ENCODE results near the gene TMEM220. TPM values are rescaled to one million over a fixed set of nuclear protein-coding genes. Genes with fewer than 3 reads are reported as not detected.
A peak's percentile ranks its signal among the peaks of the same experiment; 100 is the strongest.

Gene TMEM220
- polyA plus RNA-seq, 1 of the 3 experiments (the other 2 are of a cell fraction), result 2.7 TPM

DNA sequence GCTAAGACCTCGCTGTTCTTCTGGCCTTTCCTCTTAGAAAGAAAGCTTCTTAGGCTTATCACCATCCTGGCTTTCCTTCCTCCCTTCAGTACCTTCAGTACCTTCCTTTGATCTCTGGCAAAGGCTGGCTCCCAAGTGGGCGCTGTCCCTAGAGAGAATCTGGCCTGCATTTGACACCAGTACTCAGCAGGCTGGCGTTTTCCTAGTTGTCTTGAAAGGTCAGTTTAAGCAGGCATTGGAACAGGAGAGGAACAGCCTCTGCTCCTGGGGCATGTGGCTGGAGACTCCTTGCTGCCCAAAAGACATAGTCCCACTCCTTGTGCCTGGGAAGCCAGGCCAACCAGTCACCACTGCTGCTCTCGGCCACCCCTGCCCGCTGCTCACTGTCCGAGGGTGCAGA lies 40.0 kb upstream of the TMEM220 start (continued):
- TF ChIP-seq, protein P1, sequence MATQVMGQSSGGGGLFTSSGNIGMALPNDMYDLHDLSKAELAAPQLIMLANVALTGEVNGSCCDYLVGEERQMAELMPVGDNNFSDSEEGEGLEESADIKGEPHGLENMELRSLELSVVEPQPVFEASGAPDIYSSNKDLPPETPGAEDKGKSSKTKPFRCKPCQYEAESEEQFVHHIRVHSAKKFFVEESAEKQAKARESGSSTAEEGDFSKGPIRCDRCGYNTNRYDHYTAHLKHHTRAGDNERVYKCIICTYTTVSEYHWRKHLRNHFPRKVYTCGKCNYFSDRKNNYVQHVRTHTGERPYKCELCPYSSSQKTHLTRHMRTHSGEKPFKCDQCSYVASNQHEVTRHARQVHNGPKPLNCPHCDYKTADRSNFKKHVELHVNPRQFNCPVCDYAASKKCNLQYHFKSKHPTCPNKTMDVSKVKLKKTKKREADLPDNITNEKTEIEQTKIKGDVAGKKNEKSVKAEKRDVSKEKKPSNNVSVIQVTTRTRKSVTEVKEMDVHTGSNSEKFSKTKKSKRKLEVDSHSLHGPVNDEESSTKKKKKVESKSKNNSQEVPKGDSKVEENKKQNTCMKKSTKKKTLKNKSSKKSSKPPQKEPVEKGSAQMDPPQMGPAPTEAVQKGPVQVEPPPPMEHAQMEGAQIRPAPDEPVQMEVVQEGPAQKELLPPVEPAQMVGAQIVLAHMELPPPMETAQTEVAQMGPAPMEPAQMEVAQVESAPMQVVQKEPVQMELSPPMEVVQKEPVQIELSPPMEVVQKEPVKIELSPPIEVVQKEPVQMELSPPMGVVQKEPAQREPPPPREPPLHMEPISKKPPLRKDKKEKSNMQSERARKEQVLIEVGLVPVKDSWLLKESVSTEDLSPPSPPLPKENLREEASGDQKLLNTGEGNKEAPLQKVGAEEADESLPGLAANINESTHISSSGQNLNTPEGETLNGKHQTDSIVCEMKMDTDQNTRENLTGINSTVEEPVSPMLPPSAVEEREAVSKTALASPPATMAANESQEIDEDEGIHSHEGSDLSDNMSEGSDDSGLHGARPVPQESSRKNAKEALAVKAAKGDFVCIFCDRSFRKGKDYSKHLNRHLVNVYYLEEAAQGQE (IDR thresholded peaks at IDR 0.05; ENCODE audit: low read depth, low read length), result no peak
- TF ChIP-seq IRF3 (IDR thresholded peaks at IDR 0.05; ENCODE audit: low read depth, low read length) (no peak), ELF1 (IDR thresholded peaks at IDR 0.05) (no peak), FOXM1 (IDR thresholded peaks at IDR 0.05; ENCODE audit: low read depth) (no peak), MEF2A (IDR thresholded peaks at IDR 0.05; ENCODE audit: borderline replicate concordance, low read depth) (no peak), GABPA (IDR thresholded peaks at IDR 0.05; ENCODE audit: low read depth) (no peak), USF1 (IDR thresholded peaks at IDR 0.05; ENCODE audit: borderline replicate concordance, low read depth) (no peak), FOSL2 (IDR thresholded peaks at IDR 0.05; ENCODE audit: borderline replicate concordance, low read depth) (no peak), NFIC (IDR thresholded peaks at IDR 0.05; ENCODE audit: borderline replicate concordance) (no peak), RXRA (IDR thresholded peaks at IDR 0.05; ENCODE audit: borderline replicate concordance, low read depth) (no peak), EP300 (IDR thresholded peaks at IDR 0.05; ENCODE audit: borderline replicate concordance in 1 of 2, low read depth in 1 of 2, low read length in 1 of 2) (no peak)

DNA sequence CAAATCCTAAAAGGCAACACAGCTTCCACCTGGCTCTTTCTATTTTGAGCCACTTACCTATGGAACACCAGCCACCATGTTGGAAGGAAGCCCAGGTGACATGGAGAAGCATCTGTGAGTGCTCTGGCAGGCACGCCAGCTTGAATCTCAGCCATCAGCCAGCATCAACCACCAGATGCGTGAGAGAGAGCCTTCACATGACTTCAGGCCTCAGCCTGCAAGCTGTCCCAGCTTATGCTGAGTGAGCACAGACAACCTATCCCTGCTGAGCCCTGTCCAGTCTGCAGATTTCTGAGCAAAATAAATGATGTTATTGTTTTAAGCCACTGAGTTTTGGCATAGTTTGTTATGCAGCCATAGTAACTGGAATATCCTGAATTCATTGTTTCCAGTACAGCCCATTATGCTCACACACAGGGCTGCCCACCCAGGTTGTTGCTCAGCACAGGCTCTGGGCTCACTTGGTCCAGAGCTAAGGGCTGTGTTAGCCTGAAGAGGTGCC lies 39.0 kb upstream of the TMEM220 start:
- Histone ChIP-seq H3K9me2 (no peaks in the 10 kb centered on the region), H3F3A (replicated peaks; ENCODE audit: insufficient read depth) (no peaks in the 10 kb centered on the region), H3K27ac (ENCODE audit: low read depth in 2 of 2, low read length in 1 of 2) (peak overlapping the region in 1 of 2 experiments; percentile 11; a peak in 1 of 4 replicates), H3K9ac (no peak overlapping the region), H3K4me2 (no peak overlapping the region), H4K20me1 (ENCODE audit: insufficient read depth) (no peaks in the 10 kb centered on the region), H3K27me3 (ENCODE audit: insufficient read depth) (no peaks in the 10 kb centered on the region), H3K36me3 (replicated peaks in 1 of 2; ENCODE audit: control insufficient read depth in 1 of 2, insufficient read depth in 2 of 2, low read length in 1 of 2) (no peaks in the 10 kb centered on the region), H3K9me3 (no peaks in the 10 kb centered on the region), H3K4me1 (ENCODE audit: control insufficient read depth in 1 of 2, insufficient read depth in 2 of 2, low read depth in 1 of 2, low read length in 1 of 2) (peaks cover 0 to 10% of the 10 kb centered on the region in 2 experiments; a peak in 1 of 4 replicates), H3K79me2 (ENCODE audit: insufficient read depth) (no peaks in the 10 kb centered on the region), H2AFZ (ENCODE audit: low read depth) (no peak overlapping the region), H3K4me3 (ENCODE audit: low read depth in 2 of 2, low read length in 1 of 2) (no peak overlapping the region)
- TF ChIP-seq ELF1 (IDR thresholded peaks at IDR 0.05), result no peak
- no peak for TF ChIP-seq RCOR1 (IDR thresholded peaks at IDR 0.05; ENCODE audit: low read length)
- TF ChIP-seq JUND (IDR thresholded peaks at IDR 0.05), result no peak
- TF ChIP-seq USF2 (IDR thresholded peaks at IDR 0.05; ENCODE audit: borderline replicate concordance, low read depth, low read length), result no peak
- TF ChIP-seq NRF1 (IDR thresholded peaks at IDR 0.05; ENCODE audit: low read depth, low read length), result no peak
- TF ChIP-seq RAD21 (IDR thresholded peaks at IDR 0.05; ENCODE audit: low read length), result no peak
- no peak for TF ChIP-seq EP300 (IDR thresholded peaks at IDR 0.05; ENCODE audit: borderline replicate concordance in 1 of 2, low read depth in 1 of 2, low read length in 1 of 2)
- TF ChIP-seq TAF1 (IDR thresholded peaks at IDR 0.05; ENCODE audit: borderline replicate concordance, low read depth, low read length), result no peak
- TF ChIP-seq, protein P2, sequence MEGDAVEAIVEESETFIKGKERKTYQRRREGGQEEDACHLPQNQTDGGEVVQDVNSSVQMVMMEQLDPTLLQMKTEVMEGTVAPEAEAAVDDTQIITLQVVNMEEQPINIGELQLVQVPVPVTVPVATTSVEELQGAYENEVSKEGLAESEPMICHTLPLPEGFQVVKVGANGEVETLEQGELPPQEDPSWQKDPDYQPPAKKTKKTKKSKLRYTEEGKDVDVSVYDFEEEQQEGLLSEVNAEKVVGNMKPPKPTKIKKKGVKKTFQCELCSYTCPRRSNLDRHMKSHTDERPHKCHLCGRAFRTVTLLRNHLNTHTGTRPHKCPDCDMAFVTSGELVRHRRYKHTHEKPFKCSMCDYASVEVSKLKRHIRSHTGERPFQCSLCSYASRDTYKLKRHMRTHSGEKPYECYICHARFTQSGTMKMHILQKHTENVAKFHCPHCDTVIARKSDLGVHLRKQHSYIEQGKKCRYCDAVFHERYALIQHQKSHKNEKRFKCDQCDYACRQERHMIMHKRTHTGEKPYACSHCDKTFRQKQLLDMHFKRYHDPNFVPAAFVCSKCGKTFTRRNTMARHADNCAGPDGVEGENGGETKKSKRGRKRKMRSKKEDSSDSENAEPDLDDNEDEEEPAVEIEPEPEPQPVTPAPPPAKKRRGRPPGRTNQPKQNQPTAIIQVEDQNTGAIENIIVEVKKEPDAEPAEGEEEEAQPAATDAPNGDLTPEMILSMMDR (IDR thresholded peaks at IDR 0.05), result no peak
- TF ChIP-seq SMC3 (IDR thresholded peaks at IDR 0.05; ENCODE audit: low read depth, low read length), result no peak
- TF ChIP-seq MXI1 (IDR thresholded peaks at IDR 0.05; ENCODE audit: low read depth, low read length), result no peak
- no peak for TF ChIP-seq RFX5 (IDR thresholded peaks at IDR 0.05; ENCODE audit: low read length)
- no peak for TF ChIP-seq FOXM1 (IDR thresholded peaks at IDR 0.05; ENCODE audit: low read depth)
- no peak for DNase-seq
- 16% methylated on average over 2 of the region's 2 CpGs for WGBS (ENCODE audit: low lambda C conversion rate)
- CTCF ChIA-PET, result interaction anchor here (0.8 kb wide), 1 partner anchor 8 kb away, joined by 3 read pairs; no protein-coding TSS in a partner anchor
- POLR2A ChIA-PET, result no interaction called here

Data from SK-N-SH (cell line).